Iris pigment epithelial cell (primary cell): Measurements from ENCODE around the gene SLC4A1AP.

Experiments used
- DNase-seq: peaks from one replicate; pipeline ENCODE4 v3.0.0-alpha.2; 2011; ENCODE audit warnings: low read depth

Gene SLC4A1AP

GRCh38 chr2:27721335-27721734, 57.6 kb downstream of the SLC4A1AP start:
- DNase-seq, result no peak

DNA sequence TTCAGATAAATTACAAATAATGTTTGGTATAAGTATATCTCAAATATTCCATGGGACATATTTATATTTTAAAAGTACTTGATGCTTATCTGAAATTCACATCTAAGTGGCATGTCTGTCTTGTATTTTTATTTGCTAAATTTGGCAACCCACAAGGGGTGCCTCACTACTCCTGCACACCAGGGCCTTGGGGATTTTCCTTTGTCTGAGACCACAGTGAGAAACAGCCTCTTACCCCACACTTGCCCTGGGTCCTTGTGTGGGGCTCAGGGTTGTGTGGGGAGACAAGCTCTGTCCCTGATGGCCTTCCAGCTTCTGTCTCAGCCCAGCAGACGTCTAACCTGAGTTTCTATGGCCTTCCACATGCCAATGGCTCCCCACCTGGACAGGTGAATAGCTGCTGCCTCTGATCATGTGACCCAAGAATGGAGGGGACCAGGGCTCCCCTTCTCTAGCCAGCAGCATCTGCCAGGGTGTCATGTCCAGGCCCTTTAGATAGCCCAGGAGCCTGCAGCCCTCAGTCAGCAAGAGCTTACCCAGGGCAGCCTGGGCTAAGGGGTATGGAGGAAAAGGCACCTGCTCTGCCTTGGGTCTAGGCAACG, 58.3 kb downstream of the SLC4A1AP start:
- no peak for DNase-seq

GRCh38 chr2:27723372-27724144, 59.9 kb downstream of the SLC4A1AP start:
- DNase-seq, result peak; percentile 81

- no peak for DNase-seq
Measured at GRCh38 chr2:27724191-27724590, 60.5 kb downstream of the SLC4A1AP start.

DNA sequence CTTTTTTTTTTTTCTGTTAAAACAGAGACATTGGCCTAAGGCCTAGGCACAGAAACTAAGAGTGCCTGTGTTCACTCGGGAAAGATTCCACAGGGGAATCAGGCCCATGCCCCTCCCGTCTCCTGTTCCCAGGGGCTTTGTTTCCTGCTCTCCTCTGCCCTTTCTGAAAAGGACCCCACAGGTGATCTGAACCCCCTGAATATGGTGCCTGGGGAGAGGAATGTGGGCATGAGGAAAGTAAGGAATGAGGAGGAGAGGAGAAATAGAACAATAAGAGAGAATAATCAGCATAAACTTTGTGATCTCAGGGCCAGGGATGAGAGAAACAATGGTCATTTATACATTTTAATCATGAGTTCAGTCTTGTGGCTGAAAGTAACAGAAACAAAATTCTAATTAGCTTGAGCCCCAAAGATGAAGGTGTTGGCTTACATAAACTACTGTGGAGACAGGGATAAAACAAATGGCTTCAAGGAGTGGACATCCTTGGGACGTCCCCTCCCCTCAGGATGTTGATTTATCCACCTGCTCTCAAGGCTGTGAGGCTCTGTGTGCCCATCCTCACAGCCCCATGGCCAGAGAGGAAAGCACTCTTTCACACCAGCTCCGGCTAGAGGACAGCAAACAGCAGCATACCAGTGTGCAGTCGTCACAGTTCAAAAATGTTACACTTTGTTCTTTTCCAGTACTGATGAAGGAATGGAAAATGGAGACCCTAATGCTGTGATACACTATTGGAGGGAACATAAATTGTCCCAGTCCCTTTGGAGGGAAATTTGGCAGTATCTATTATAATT, 61.4 kb downstream of the SLC4A1AP start:
- peak; percentile 71 for DNase-seq

GRCh38 chr2:27727257-27727656, 63.6 kb downstream of the SLC4A1AP start:
- DNase-seq, result peak; percentile 60

DNA sequence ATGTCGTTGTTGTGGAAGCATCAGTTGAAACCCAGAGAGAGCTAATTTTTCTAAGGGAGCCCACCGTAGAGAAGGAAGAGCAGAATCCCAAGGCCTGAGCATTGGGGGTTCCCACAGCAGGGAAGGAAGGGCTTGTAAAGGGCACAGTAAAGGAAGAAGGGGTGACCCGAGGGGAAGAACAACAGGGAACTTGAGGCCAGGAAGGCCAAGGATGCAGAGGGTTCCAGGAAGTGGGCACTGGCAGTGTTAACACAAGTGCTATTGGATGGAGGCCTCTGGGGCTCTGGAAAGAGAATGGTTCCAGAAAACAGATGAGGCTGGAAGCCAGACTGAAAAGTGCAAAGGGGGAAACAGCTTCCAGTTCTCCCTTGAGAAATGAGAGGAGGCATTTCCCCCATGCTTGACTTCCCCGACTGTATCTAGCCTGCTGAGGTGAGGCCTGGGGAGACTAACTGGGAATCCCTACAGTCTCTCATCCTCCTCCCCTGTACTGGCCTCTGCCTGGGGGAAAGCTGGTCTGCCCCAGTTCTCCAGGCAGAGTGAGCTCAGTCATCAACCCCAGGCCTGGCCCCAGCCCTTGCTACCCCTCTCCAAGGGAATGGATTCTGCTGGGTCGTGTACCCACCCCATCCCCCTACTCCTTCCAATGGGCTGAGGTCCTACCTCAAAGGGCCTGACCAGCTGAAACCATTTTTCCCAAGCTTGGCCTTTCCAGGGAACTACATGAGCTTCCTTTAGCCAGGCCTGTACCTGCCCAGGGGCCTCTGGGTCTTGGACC, 64.6 kb downstream of the SLC4A1AP start:
- DNase-seq, result no peak

DNA sequence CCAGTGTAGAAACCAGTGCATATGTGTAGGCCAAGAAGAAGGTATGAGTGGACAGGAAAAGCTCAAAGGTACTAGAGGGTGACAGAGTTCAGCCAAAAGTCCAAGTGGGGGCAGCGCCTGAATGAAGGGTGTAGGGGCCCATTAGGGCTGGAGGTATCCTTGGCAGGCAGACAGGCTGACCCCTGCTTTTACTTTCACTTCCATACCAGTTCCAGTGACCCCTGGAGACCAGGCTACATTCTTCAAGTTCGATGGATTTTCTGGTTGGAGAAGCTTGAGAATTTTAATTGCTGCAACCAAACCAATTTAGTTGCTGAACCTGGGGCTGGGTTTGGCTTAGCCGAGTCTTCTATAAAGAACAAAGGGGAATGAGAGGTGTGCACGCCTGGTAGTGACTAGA, 65.5 kb downstream of the SLC4A1AP start:
- DNase-seq, result no peak

DNA sequence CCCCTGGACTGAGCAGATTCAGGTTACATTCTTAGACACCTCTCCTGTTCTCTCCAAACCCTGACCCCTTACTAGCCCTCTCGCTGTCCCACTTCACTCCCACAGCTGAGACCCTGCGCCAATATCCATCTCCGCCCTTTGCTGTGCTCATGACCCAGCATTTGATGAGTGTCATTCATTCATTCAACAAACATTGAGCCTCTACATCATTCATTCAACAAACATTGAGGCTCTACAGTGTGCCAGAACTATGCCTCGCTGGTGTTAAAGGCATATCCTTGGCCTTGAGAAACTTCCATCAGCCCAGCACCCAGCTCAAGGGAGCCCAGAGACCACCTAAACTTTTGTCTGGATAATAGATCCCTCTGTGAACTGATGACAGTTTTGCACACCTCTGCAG, 65.9 kb downstream of the SLC4A1AP start:
- DNase-seq, result no peak

DNA sequence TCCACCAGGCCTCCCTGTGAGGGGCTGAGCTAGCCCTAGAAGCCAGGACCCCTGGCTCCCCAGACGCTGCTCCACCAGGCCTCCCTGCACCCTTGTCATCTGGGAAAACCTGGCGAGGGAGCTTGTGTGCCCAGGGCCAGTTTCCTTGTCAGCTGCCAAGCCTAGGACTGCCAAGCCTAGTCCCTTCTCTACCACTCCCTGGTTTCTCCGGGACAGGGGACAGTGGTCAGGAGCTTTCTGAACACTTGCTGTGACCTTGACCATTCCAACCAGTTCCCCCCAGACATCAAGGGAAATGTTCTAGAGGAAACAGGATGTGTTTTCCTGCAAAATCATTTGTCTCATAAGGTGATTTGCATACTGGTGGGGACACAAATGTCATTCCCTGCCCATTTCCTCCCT, 66.6 kb downstream of the SLC4A1AP start:
- no peak for DNase-seq

DNA sequence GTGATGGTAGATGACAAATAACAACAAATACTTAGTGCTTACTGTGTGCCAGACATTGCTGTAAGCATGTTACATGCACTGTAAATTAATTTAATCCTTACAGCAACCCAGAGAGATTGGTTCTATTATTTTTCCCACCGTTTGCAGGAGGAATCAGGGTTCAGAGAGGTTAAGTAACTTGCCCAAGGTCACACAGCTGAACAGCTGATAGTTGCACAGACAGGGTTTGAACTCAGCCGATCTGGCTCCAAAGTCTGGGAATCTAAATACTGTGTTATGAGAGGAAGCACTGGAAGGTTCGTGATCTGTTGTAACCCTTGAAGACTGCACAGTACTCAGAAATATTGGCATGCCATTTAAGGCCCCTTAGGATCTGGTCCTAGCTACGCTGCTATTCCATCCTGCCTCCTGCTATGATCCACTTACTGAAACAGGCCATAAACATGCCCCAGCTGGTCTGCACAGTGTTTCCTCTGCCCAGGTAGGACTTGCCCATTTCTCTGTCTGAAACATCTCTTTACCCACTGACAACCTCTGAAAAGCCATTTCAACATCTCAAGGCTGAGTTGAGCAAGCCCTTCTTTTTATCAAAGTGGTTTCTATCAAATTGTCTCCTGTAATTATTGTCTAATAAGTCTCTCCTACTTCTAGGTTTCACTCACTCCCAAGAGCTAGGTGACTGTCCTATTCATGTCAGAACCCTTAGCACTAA, 67.4 kb downstream of the SLC4A1AP start:
- DNase-seq, result no peak

- no peak for DNase-seq
Measured at GRCh38 chr2:27734305-27734704, 70.6 kb downstream of the SLC4A1AP start.

DNA sequence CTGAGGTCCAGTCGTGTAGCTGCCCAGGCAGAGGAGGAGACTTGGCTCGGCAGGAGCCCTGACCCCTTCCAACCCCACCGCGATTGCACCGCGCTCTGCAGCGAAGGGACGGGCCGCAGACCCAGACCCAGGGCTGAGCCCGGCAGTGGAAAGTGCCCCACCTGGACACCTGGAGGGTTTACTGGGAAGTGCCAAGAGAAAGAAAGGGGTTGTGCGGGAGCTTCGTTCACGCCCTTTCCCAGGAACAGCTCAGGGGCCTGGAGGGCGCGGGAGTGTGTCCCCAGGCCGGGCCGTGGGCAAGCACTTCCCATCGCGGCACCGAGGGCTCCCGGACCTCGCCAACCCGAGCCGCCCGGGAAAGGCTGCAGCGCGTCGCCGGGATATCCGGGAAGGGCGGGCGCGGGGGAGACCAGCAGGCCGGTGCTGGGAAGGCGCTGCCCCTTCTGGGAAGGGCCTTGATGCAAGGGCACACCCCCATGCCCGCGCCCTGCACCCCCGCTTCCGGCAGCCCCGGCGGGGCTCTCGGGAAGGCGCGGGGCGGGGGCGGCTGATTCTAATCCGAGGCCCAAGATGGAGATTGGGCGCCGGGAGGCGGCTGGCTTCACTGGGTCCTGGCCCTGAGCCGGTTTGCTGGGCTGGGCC, 71.7 kb downstream of the SLC4A1AP start:
- DNase-seq, result peak; percentile 62

GRCh38 chr2:27736031-27736889, 72.6 kb downstream of the SLC4A1AP start:
- DNase-seq, result no peak

DNA sequence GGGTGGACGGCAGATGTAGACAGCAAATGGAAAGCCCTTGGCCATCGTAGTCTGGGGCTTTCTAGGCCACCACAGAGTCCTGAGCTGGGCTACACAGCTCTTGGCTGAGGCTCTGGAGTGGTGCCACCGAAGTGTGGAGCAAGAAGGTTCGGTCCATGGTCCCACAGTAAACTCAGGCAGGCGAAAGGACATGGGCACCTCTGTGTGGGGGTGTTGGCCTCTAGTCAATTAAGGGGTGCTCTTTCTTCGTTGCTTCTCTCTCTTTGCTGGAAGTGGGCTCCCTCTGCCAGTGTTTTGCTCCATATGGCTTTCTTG, 73.2 kb downstream of the SLC4A1AP start:
- DNase-seq, result no peak

DNA sequence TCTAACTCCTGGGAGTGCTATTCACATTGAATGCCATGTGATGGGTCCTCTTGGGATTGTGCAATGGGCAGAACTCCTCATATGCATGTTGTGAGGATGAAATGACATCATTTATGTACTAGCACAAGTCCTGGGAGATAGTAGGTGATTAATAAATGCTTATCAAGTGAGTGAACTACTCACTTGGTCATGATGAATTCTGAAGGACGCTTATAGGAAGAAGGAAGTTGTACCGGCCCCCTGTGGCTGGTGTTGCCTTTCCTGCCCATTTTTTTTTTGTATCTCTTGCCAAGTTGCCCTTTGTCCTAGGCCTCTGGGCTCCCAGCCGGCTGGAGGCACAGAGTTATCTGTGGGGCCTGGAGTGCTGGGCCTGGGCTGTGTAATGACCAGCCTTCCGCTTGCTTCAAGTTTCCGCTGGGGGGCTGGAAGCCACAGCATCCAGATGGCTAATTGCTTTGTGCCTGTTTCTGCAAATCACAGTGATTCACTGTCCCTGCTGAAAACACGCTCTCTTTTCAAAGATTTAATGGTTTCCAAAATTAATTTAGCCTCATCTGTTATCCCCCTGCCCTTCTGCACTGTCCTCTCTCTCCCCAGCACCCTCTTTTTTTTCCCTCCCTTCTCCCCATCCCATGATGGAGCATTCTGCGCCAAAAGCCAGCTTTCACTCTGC, 74.1 kb downstream of the SLC4A1AP start:
- peak; percentile 95 for DNase-seq

DNA sequence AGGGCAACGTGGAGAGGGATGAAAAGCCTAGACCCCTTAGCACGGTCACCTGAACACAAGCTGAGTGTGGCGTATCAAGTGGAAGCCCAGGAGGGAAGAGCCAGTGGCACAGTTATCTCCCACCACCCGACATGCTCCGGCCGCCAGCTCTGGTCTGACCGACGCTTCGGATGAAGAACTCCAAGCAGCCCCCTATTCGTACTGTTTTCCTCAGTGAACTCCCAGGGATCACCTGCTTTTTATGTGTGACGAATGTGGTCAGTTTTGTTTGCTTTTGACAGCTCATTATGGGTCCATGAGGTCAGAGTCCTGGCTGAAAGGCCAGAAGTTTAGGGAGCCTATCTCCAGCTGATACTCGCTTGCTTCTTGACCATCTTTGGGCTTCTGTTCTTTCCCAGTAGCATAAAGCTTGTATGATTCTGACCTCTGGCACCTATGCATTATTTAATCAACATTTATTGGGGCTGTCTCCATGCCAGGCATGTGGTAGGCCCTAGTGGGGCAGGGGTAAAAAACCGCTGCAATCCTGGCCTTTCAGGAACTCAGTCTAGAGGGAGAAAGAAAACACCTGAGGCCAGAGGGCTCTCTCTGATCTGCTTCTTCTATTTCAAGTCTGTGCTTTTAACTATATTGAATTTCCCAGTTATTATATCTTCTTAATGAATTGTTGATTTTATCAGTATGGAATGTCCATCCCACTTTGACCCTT, 74.8 kb downstream of the SLC4A1AP start:
- no peak for DNase-seq

GRCh38 chr2:27739058-27739373, 75.3 kb downstream of the SLC4A1AP start:
- no peak for DNase-seq

GRCh38 chr2:27741673-27742072, 78.0 kb downstream of the SLC4A1AP start:
- no peak for DNase-seq
